ENCODE results near the gene JMJD7. TPM values are rescaled to one million over a fixed set of nuclear protein-coding genes. Genes with fewer than 3 reads are reported as not detected.

The JMJD7 gene
- 10 to 100 TPM; 18.7 to 19.8 TPM for total RNA-seq

- Mint-ChIP-seq H3K27ac (peak within 1 kb of the TSS; percentile 59), H3K27me3 (ENCODE audit: low read depth) (no peaks in the 10 kb centered on the region), H3K4me1 (ENCODE audit: low read depth) (peaks cover 42% of the 10 kb centered on the region), H3K36me3 (ENCODE audit: low read depth) (peaks cover 2% of the 10 kb centered on the region), H3K4me3 (peak within 1 kb of the TSS; percentile 82), H3K9me3 (no peaks in the 10 kb centered on the region)
- peak; percentile 97 for DNase-seq
- CTCF ChIA-PET: interaction anchor here (1.2 to 1.4 kb wide), 2 partner anchors 16 to 55 kb away, joined by 3 to 5 read pairs; no protein-coding TSS in a partner anchor
- intact Hi-C loops (cut with micrococcal nuclease): loop anchor here (1.0 to 5.0 kb wide), 7 partner anchors 54 to 271 kb away; partner anchors contain the start of genes MAPKBP1, SPTBN5 and TYRO3
Measured at GRCh38 chr15:41827880-41828806, at the start of gene JMJD7. Gene JMJD7 (plus strand): TSS chr15:41828092. CDS start chr15:41828125, 33 bp downstream.

DNA sequence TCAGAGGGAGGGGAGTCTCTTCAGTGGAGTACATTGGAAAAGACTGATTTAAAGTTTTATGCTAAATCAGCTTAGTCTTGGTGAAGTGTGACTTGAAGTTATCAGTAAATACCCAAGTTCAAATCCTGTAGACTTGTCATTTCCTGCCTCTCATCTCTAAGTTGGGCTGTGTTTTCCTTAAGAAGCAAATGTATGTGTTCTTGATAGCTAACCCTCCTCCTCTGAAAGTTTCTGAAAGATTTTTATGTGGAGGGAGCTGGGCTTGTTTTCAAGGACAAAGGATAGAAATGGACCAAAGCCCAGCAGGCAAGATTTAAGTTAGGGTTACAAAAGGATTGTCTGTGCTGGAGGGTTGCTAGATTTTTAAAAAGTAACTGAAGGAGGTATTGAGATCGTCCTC lies 49.4 kb upstream of the JMJD7 start:
- DNase-seq: no peak
- no peaks in the 10 kb centered on the region for H3K36me3 Mint-ChIP-seq (ENCODE audit: low read depth)
- CTCF ChIA-PET: interaction anchor here (2.1 to 4.8 kb wide), 2 partner anchors 32 to 126 kb away, joined by 7 to 42 read pairs; no protein-coding TSS in a partner anchor
- no peak overlapping the region for H3K4me3 Mint-ChIP-seq
- H3K27ac Mint-ChIP-seq: peak overlapping the region; percentile 32
- H3K27me3 Mint-ChIP-seq (ENCODE audit: low read depth): no peaks in the 10 kb centered on the region
- intact Hi-C loops (cut with micrococcal nuclease): loop anchor here (2.0 kb wide), 1 partner anchor 18 kb away; no protein-coding TSS in a partner anchor
- no peaks in the 10 kb centered on the region for H3K9me3 Mint-ChIP-seq
- H3K4me1 Mint-ChIP-seq (ENCODE audit: low read depth): peaks cover 64% of the 10 kb centered on the region

GRCh38 chr15:41779662-41780157 lies 48.2 kb upstream of the JMJD7 start:
- no peak for DNase-seq
- no peaks in the 10 kb centered on the region for H3K27me3 Mint-ChIP-seq (ENCODE audit: low read depth)
- intact Hi-C loops (cut with micrococcal nuclease): loop anchor here (2.0 kb wide), 1 partner anchor 17 kb away; no protein-coding TSS in a partner anchor
- no peaks in the 10 kb centered on the region for H3K9me3 Mint-ChIP-seq
- H3K4me1 Mint-ChIP-seq (ENCODE audit: low read depth): peaks cover 60% of the 10 kb centered on the region
- H3K36me3 Mint-ChIP-seq (ENCODE audit: low read depth): no peaks in the 10 kb centered on the region
- no peak overlapping the region for H3K27ac Mint-ChIP-seq
- CTCF ChIA-PET: interaction anchor here (2.1 to 4.8 kb wide), 2 partner anchors 31 to 125 kb away, joined by 7 to 42 read pairs; no protein-coding TSS in a partner anchor
- H3K4me3 Mint-ChIP-seq: no peak overlapping the region

- intact Hi-C loops (cut with micrococcal nuclease): no loop called here
- Mint-ChIP-seq H3K4me1 (ENCODE audit: low read depth) (peaks cover 55% of the 10 kb centered on the region), H3K9me3 (no peaks in the 10 kb centered on the region), H3K4me3 (no peak overlapping the region), H3K36me3 (ENCODE audit: low read depth) (no peaks in the 10 kb centered on the region), H3K27me3 (ENCODE audit: low read depth) (no peaks in the 10 kb centered on the region), H3K27ac (no peak overlapping the region)
- CTCF ChIA-PET: interaction anchor here (1.3 to 4.8 kb wide), 3 partner anchors 11 to 125 kb away, joined by 5 to 42 read pairs (median 7); no protein-coding TSS in a partner anchor
- no peak for DNase-seq
Measured at GRCh38 chr15:41780266-41780665, 47.6 kb upstream of the JMJD7 start.

DNA sequence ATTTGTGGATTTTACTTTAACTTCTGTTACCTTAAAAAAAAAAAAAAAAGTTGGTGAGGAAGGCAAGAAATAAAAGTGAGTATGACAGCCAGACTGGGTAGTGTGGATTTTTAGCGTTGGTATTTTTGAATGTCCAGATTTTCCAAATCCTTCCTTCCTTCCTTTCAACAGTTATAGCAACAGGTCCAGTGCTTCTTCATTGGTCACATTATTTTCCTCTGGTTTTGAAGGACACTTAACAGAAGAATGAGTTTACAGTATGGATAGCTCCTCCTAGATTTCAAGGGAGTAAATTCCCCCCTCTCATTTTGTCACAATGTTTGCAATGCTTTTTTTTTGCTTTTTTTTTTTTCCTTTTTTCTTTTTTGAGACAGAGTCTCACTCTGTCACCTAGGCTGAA lies 47.2 kb upstream of the JMJD7 start:
- Mint-ChIP-seq H3K27me3 (ENCODE audit: low read depth) (no peaks in the 10 kb centered on the region), H3K27ac (no peak overlapping the region), H3K4me1 (ENCODE audit: low read depth) (peaks cover 51% of the 10 kb centered on the region), H3K36me3 (ENCODE audit: low read depth) (no peaks in the 10 kb centered on the region), H3K9me3 (no peaks in the 10 kb centered on the region), H3K4me3 (no peak overlapping the region)
- intact Hi-C loops (cut with micrococcal nuclease): no loop called here
- CTCF ChIA-PET: interaction anchor here (0.6 to 4.8 kb wide), 4 partner anchors 11 to 270 kb away, joined by 3 to 42 read pairs (median 4); no protein-coding TSS in a partner anchor
- no peak for DNase-seq

DNA sequence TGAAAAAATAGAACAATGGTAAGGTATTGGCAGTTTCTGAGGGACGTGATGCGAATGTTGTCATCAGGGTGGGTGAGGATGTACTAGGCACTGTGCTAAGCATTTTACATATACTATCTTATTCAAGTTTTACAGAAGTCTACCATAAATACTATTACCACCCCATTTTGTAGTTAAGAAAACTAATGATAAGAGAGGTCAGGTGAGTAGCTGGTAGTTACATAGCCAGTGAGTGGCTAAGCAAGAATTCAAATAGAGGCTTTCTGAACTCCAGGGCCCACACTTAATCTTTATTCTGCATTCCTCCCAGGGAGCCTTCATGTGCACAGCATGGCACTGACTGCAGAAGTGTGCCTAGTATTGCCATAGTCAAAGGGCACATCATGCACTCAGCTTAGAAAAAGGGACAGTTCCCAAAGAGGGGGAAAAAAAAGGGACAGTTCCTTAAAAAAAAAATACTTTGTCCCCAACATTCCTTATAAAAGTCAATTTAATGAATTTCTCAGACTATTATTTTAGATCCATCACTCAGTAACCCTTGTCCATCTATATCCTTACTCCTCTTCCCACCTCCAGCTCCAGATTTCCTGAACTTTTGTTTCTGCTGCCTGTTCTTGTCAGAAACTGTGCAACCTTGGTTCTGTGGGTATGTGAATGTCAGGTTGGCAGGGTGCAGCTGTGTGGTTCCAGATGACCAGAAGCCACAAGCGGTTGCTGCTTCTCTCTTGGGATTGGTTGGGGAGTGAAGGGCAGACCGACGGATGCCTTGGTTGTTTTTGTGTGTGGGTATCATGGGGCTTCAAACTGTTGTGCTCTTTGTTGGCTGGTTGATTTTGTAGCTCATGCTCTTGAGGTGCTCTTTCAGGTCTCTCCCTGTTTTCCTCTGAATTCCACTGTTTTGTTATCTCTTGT lies 45.3 kb upstream of the JMJD7 start:
- H3K4me3 Mint-ChIP-seq: no peak overlapping the region

GRCh38 chr15:41783296-41783695 lies 44.6 kb upstream of the JMJD7 start:
- no peak overlapping the region for H3K27ac Mint-ChIP-seq
- no peaks in the 10 kb centered on the region for H3K27me3 Mint-ChIP-seq (ENCODE audit: low read depth)
- H3K9me3 Mint-ChIP-seq: no peaks in the 10 kb centered on the region

More for the DNA sequence above, 45.3 kb upstream of the JMJD7 start:
- DNase-seq: no peak
- Mint-ChIP-seq H3K27me3 (ENCODE audit: low read depth) (no peaks in the 10 kb centered on the region), H3K4me1 (ENCODE audit: low read depth) (peaks cover 33% of the 10 kb centered on the region), H3K27ac (no peak overlapping the region), H3K36me3 (ENCODE audit: low read depth) (no peaks in the 10 kb centered on the region), H3K9me3 (no peaks in the 10 kb centered on the region)
- CTCF ChIA-PET: interaction anchor here (0.6 to 3.3 kb wide), 3 partner anchors 9 to 830 kb away, joined by 3 to 24 read pairs (median 18); partner anchors contain the start of genes CHAC1 and MAPKBP1
- intact Hi-C loops (cut with micrococcal nuclease): no loop called here

DNA sequence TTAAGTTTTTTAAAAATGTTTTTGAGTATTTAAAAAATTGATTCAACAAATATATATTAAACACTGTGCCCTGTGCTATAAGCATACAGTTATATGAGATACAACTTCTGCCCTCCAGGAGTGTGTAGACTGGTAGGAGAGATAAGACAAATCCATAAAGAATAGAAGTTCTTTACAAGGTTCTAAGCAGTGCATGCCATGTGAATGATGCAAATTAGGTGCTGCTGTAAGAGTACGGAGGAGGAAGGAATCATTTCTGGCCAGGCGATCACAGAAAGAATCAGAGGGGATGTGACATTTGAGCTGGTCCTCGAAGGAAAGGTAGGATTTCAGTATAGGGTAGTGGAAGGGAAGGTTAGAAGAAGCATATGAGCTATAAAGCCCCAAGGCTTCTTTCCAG lies 39.6 kb upstream of the JMJD7 start:
- no peaks in the 10 kb centered on the region for H3K9me3 Mint-ChIP-seq
- no peaks in the 10 kb centered on the region for H3K36me3 Mint-ChIP-seq (ENCODE audit: low read depth)
- peaks cover 32% of the 10 kb centered on the region for H3K4me1 Mint-ChIP-seq (ENCODE audit: low read depth)
- CTCF ChIA-PET: interaction anchor here (0.9 to 6.4 kb wide), 3 partner anchors 12 to 24 kb away, joined by 3 to 32 read pairs (median 4); partner anchors contain the start of gene MAPKBP1
- no peaks in the 10 kb centered on the region for H3K27me3 Mint-ChIP-seq (ENCODE audit: low read depth)
- H3K4me3 Mint-ChIP-seq: no peak overlapping the region
- intact Hi-C loops (cut with micrococcal nuclease): no loop called here
- DNase-seq: no peak
- H3K27ac Mint-ChIP-seq: no peak overlapping the region

More at GRCh38 chr15:41783296-41783695, 44.6 kb upstream of the JMJD7 start:
- peaks cover 27% of the 10 kb centered on the region for H3K4me1 Mint-ChIP-seq (ENCODE audit: low read depth)
- H3K36me3 Mint-ChIP-seq (ENCODE audit: low read depth): no peaks in the 10 kb centered on the region
- no peak overlapping the region for H3K4me3 Mint-ChIP-seq
- CTCF ChIA-PET: interaction anchor here (3.0 to 3.3 kb wide), 2 partner anchors 9 to 27 kb away, joined by 18 to 24 read pairs; partner anchors contain the start of gene MAPKBP1
- intact Hi-C loops (cut with micrococcal nuclease): no loop called here
- DNase-seq: no peak

- Mint-ChIP-seq H3K36me3 (ENCODE audit: low read depth) (no peaks in the 10 kb centered on the region), H3K27me3 (ENCODE audit: low read depth) (no peaks in the 10 kb centered on the region), H3K9me3 (no peaks in the 10 kb centered on the region), H3K4me3 (no peak overlapping the region), H3K27ac (no peak overlapping the region), H3K4me1 (ENCODE audit: low read depth) (peaks cover 32% of the 10 kb centered on the region)
- intact Hi-C loops (cut with micrococcal nuclease): no loop called here
- CTCF ChIA-PET: interaction anchor here (0.9 to 6.4 kb wide), 5 partner anchors 11 to 23 kb away, joined by 3 to 32 read pairs (median 4); partner anchors contain the start of gene MAPKBP1
- DNase-seq: no peak
Measured at GRCh38 chr15:41789236-41789635, 38.7 kb upstream of the JMJD7 start.

DNA sequence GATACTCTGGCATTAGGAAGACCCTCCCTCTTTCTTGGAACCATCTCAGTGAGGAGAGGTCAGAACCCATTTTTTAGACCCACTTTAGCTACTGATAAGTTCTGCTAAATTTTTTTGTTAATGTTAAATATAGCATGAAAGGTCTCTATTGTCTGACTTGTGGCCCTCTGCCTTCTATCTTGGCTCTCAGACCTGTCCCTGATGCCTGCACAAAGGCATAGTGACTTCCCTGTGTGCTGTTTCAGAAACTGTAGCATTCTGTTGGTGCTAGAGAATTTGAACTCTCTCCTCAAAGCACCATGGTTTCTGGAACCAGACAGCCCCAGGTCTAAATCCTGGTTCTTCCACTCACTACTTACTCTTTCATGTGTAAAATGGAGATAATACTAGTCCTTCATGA lies 38.2 kb upstream of the JMJD7 start:
- Mint-ChIP-seq H3K36me3 (ENCODE audit: low read depth) (no peaks in the 10 kb centered on the region), H3K27ac (no peak overlapping the region), H3K27me3 (ENCODE audit: low read depth) (no peaks in the 10 kb centered on the region), H3K9me3 (no peaks in the 10 kb centered on the region), H3K4me1 (ENCODE audit: low read depth) (peaks cover 33% of the 10 kb centered on the region), H3K4me3 (no peak overlapping the region)
- intact Hi-C loops (cut with micrococcal nuclease): no loop called here
- no peak for DNase-seq
- CTCF ChIA-PET: interaction anchor here (1.0 to 6.4 kb wide), 3 partner anchors 14 to 22 kb away, joined by 3 to 32 read pairs (median 4); partner anchors contain the start of gene MAPKBP1

DNA sequence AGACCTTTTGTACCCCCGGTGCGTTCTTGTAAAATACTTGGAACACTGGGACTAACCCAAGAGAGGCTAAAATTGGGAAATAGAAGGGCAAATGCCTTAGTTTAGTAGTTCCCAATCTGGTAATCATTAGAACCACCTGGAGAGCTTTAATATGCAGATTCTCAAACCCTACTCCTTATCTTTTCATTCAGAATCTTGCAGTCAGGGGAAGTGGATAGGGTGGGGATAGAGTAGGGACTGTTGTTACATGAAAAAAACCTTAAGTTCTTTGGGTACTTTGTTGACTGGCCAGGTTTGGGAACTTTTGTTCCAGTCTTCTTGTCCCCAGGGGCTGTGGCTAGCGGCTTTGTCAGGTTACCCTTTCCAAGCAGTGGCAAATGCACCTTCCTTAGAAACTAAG lies 37.7 kb upstream of the JMJD7 start:
- no peak for DNase-seq
- Mint-ChIP-seq H3K4me1 (ENCODE audit: low read depth) (peaks cover 35% of the 10 kb centered on the region), H3K36me3 (ENCODE audit: low read depth) (no peaks in the 10 kb centered on the region), H3K27me3 (ENCODE audit: low read depth) (no peaks in the 10 kb centered on the region), H3K9me3 (no peaks in the 10 kb centered on the region), H3K27ac (no peak overlapping the region), H3K4me3 (no peak overlapping the region)
- CTCF ChIA-PET: interaction anchor here (1.0 to 6.4 kb wide), 3 partner anchors 14 to 22 kb away, joined by 3 to 32 read pairs (median 4); partner anchors contain the start of gene MAPKBP1
- intact Hi-C loops (cut with micrococcal nuclease): no loop called here
